Sigmoid colon (tissue), 7 donors: ENCODE data around the gene YEATS4. TPM values are rescaled to one million over a fixed set of nuclear protein-coding genes. Genes with fewer than 3 reads are reported as not detected.

Experiments used
- DNase-seq: peaks from one replicate; pipeline ENCODE4 v3.0.0-alpha.2; 2019
- H3K27ac ChIP-seq, 4 donors: fragments of 200-600 bp; sonication (generic); one replicate each; pipeline ENCODE4 v1.5.1; 2016 to 2019; ENCODE audit warnings: mild to moderate bottlenecking in 1 of 4
- H3K27me3 ChIP-seq, 3 donors: fragments of 200-600 bp; sonication (generic); one replicate each; pipeline ENCODE4 v1.5.1; 2019; ENCODE audit warnings: mild to moderate bottlenecking in 1 of 3
- H3K36me3 ChIP-seq, 4 donors: fragments of 200-600 bp; sonication (generic); one replicate each; pipeline ENCODE4 v1.5.1; 2016 to 2019
- H3K4me1 ChIP-seq, 4 donors: fragments of 200-600 bp; sonication (generic); one replicate each; pipeline ENCODE4 v1.5.1; 2017 to 2019
- H3K4me3 ChIP-seq, 4 donors: fragments of 200-600 bp; sonication (generic); one replicate each; pipeline ENCODE4 v1.5.1; 2017 to 2019; ENCODE audit warnings: mild to moderate bottlenecking in 2 of 4, moderate library complexity in 1 of 4
- H3K9me3 ChIP-seq, 4 donors: fragments of 200-600 bp in 3 of 4; sonication (generic) in 3 of 4; one replicate each; pipeline versions ENCODE4 v1.5.1 to v1.6.1; 2013 to 2019
- CTCF ChIP-seq, 4 experiments: fragments of 450-650 bp in 3 of 4; fragments of 200-600 bp in 1 of 4; IDR thresholded peaks; one replicate each; pipeline ENCODE4 v1.5.1; 2016 to 2019; ENCODE audit warnings: antibody characterized with exemption in 4 of 4, mild to moderate bottlenecking in 3 of 4, moderate library complexity in 2 of 4
- EP300 ChIP-seq, 4 donors: sonication (generic); formaldehyde crosslinking; IDR thresholded peaks; one replicate each; pipeline ENCODE4 v1.6.1; 2017; ENCODE audit warnings: antibody characterized with exemption in 4 of 4
- POLR2A ChIP-seq, 2 donors: fragments of 450-650 bp; IDR thresholded peaks; one replicate each; pipeline ENCODE4 v1.6.1; 2016; ENCODE audit warnings: antibody characterized with exemption in 2 of 2, mild to moderate bottlenecking in 2 of 2, moderate library complexity in 2 of 2
- POLR2AphosphoS5 ChIP-seq, 4 donors: sonication (generic); formaldehyde crosslinking; IDR thresholded peaks; one replicate each; pipeline ENCODE4 v1.6.1; 2017; ENCODE audit warnings: antibody characterized with exemption in 4 of 4
- WGBS, 2 donors: extraction: QIAGEN DNeasy Blood & Tissue Kit; methylation state at CpG; one replicate each; pipeline ENCODE4 v1.1.7; 2013; 5-methylcytosine and 5-hydroxymethylcytosine counted together
- intact Hi-C: fragments of 100-400 bp; cut with DNase I; formaldehyde crosslinking; loops from one replicate; pipeline ENCODE4 v1.15.1; 2023
- polyA plus RNA-seq, 3 donors: library from polyadenylated mRNA; stranded (reverse); fragments of 200-250 nt; gene quantifications; one replicate each; pipeline ENCODE4 v1.2.3, GENCODE V29; 2013
- total RNA-seq, 4 donors: library from RNA; depleted of rRNA; stranded (reverse); fragments of >200 nt; gene quantifications; one replicate each; pipeline ENCODE4 v1.1.0, GENCODE V29; 2016
- donor health status: healthy with polysubstance abuse.
- donor health status: Bipolar disorder and iron deficiency.
- donor health status: healthy.

The YEATS4 gene
- total and polyA plus RNA-seq, 7 donors = 13.3 to 61.2 (median 19.8) TPM

GRCh38 chr12:69334158-69334557 is 25.4 kb upstream of the YEATS4 start:
- Histone ChIP-seq H3K27ac (no peak overlapping the region), H3K4me1 (peaks cover 0 to 11% (median 2%) of the 10 kb centered on the region in 4 donors), H3K4me3 (no peak overlapping the region), H3K9me3 (no peaks in the 10 kb centered on the region), H3K36me3 (no peaks in the 10 kb centered on the region), H3K27me3 (peaks cover 0 to 7% (median 0%) of the 10 kb centered on the region in 3 donors)
- no peak for DNase-seq
- no peak for TF ChIP-seq CTCF (IDR thresholded peaks at IDR 0.05)
- no peak for TF ChIP-seq POLR2AphosphoS5 (IDR thresholded peaks at IDR 0.05)
- no peak for TF ChIP-seq EP300 (IDR thresholded peaks at IDR 0.05)
- TF ChIP-seq POLR2A (IDR thresholded peaks at IDR 0.05) = no peak
- intact Hi-C loops = no loop called here

GRCh38 chr12:69337311-69338090 is 22.0 kb upstream of the YEATS4 start:
- Histone ChIP-seq H3K9me3 (no peaks in the 10 kb centered on the region), H3K4me3 (no peak overlapping the region), H3K36me3 (no peaks in the 10 kb centered on the region), H3K4me1 (no peaks in the 10 kb centered on the region), H3K27ac (no peak overlapping the region), H3K27me3 (no peaks in the 10 kb centered on the region)
- TF ChIP-seq POLR2A (IDR thresholded peaks at IDR 0.05) (no peak), POLR2AphosphoS5 (IDR thresholded peaks at IDR 0.05) (no peak), CTCF (IDR thresholded peaks at IDR 0.05) (no peak), EP300 (IDR thresholded peaks at IDR 0.05) (no peak)
- WGBS, 2 donors = 81 to 84% methylated on average over 2 of the region's 2 CpGs
- intact Hi-C loops = no loop called here
- no peak for DNase-seq

- intact Hi-C loops = no loop called here
- no peak for DNase-seq
- Histone ChIP-seq H3K9me3 (no peaks in the 10 kb centered on the region), H3K4me1 (no peaks in the 10 kb centered on the region), H3K4me3 (no peak overlapping the region), H3K27me3 (no peaks in the 10 kb centered on the region), H3K36me3 (no peaks in the 10 kb centered on the region), H3K27ac (no peak overlapping the region)
- no peak for TF ChIP-seq POLR2AphosphoS5 (IDR thresholded peaks at IDR 0.05)
- no peak for TF ChIP-seq POLR2A (IDR thresholded peaks at IDR 0.05)
- no peak for TF ChIP-seq EP300 (IDR thresholded peaks at IDR 0.05)
- TF ChIP-seq CTCF (IDR thresholded peaks at IDR 0.05) = no peak
- 64 to 70% methylated on average over 3 of the region's 3 CpGs for WGBS, 2 donors
Measured at GRCh38 chr12:69338120-69338859, 21.3 kb upstream of the YEATS4 start.

GRCh38 chr12:69338936-69339335 is 20.6 kb upstream of the YEATS4 start:
- no peaks in the 10 kb centered on the region for H3K9me3 ChIP-seq
- no peak overlapping the region for H3K4me3 ChIP-seq
- no peak for TF ChIP-seq POLR2AphosphoS5 (IDR thresholded peaks at IDR 0.05)
- TF ChIP-seq CTCF (IDR thresholded peaks at IDR 0.05) = no peak
- TF ChIP-seq EP300 (IDR thresholded peaks at IDR 0.05) = no peak
- TF ChIP-seq POLR2A (IDR thresholded peaks at IDR 0.05) = no peak
- H3K4me1 ChIP-seq = no peaks in the 10 kb centered on the region
- DNase-seq = no peak
- intact Hi-C loops = no loop called here
- no peaks in the 10 kb centered on the region for H3K27me3 ChIP-seq
- H3K36me3 ChIP-seq = no peaks in the 10 kb centered on the region
- no peak overlapping the region for H3K27ac ChIP-seq
